Heart left ventricle (tissue), 13 donors: ENCODE results near the gene ST3GAL4.
"Not testable (repeated sequence)": the region's sequence is repeated elsewhere in the genome, so short reads cannot be mapped to it uniquely, and the experiment has no call there.

Source experiments
- POLR2A ChIP-seq, 2 donors: fragments of 450-650 bp; IDR thresholded peaks; one replicate each; pipeline ENCODE4 v1.6.1; 2017; ENCODE audit warnings: antibody characterized with exemption in 2 of 2, mild to moderate bottlenecking in 2 of 2, moderate library complexity in 2 of 2
- TF ChIP-seq, protein P1 (sequence below), 12 donors: fragments of 200-600 bp; sonication (generic) in 4 of 12; IDR thresholded peaks; one replicate each; pipeline versions ENCODE4 v1.5.0 to v1.8.0; 2018 to 2022; ENCODE audit warnings: antibody characterized with exemption in 12 of 12, mild to moderate bottlenecking in 5 of 12
- donor health status: ischemic (EF 13 %, LVEDD 7.1; RV severe dilation, severe dysfunction).
- donor health status: DM: no; HTN: yes; CAD: no.
- donor health status: DM: no; HTN: no; CAD: no.
- donor health status: ischemic (EF 25% LVEDD 6.9; RV normal size, moderate dysfunction).
- donor health status: ischemic (EF 25% LVEDD 5.7; RV mildly dilated, moderate dysfunction).
- donor health status: ischemic (EF 35%, LVEDD 5.7; RV mildly dilated, moderate dysfunction).
- donor health status: nonischemic (EF 11% LVEDD 7.7; RV severe dilation, severe dysfunction).
- donor health status: DM: yes; HTN: yes; CAD: no.
- donor health status: PGD.
- donor health status: ischemic (EF 29% LVEDD 5.4; RV normal size, mild dysfunction).
- donor health status: nonischemic (EF 23%, LVEDD 6.1; RV moderate dilation, normal function).

- TF ChIP-seq, protein P1, sequence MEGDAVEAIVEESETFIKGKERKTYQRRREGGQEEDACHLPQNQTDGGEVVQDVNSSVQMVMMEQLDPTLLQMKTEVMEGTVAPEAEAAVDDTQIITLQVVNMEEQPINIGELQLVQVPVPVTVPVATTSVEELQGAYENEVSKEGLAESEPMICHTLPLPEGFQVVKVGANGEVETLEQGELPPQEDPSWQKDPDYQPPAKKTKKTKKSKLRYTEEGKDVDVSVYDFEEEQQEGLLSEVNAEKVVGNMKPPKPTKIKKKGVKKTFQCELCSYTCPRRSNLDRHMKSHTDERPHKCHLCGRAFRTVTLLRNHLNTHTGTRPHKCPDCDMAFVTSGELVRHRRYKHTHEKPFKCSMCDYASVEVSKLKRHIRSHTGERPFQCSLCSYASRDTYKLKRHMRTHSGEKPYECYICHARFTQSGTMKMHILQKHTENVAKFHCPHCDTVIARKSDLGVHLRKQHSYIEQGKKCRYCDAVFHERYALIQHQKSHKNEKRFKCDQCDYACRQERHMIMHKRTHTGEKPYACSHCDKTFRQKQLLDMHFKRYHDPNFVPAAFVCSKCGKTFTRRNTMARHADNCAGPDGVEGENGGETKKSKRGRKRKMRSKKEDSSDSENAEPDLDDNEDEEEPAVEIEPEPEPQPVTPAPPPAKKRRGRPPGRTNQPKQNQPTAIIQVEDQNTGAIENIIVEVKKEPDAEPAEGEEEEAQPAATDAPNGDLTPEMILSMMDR (IDR thresholded peaks at IDR 0.05) = not testable (repeated sequence)
- not testable (repeated sequence) for TF ChIP-seq POLR2A (IDR thresholded peaks at IDR 0.05)
Observed at GRCh38 chr11:126364735-126365134, 9.2 kb downstream of the ST3GAL4 start.
